GM18870 (cell line): ENCODE measurements around the gene COL20A1.
"Not testable (repeated sequence)": the region's sequence is repeated elsewhere in the genome, so short reads cannot be mapped to it uniquely, and the experiment has no call there.

Experiments
- ATAC-seq: cut with Tn5 transposase; IDR thresholded peaks from one replicate; pipeline ENCODE4 v1.9.1; 2021; ENCODE audit warnings: moderate library complexity; ENCODE audit not compliant: unreplicated experiment

The COL20A1 gene

GRCh38 chr20:63370618-63371187 lies 77.7 kb downstream of the COL20A1 start:
- ATAC-seq: no peak

- ATAC-seq: no peak
Measured at GRCh38 chr20:63371291-63371865, 78.4 kb downstream of the COL20A1 start.

GRCh38 chr20:63372971-63373885 lies 80.2 kb downstream of the COL20A1 start:
- ATAC-seq: no peak

- no peak for ATAC-seq
Measured at GRCh38 chr20:63373996-63374395, 81.0 kb downstream of the COL20A1 start.

GRCh38 chr20:63374504-63374903 lies 81.5 kb downstream of the COL20A1 start:
- ATAC-seq: no peak

- no peak for ATAC-seq
Measured at GRCh38 chr20:63375438-63375837, 82.5 kb downstream of the COL20A1 start.

GRCh38 chr20:63376283-63377250 lies 83.6 kb downstream of the COL20A1 start:
- ATAC-seq: no peak

GRCh38 chr20:63377256-63377941 lies 84.4 kb downstream of the COL20A1 start:
- ATAC-seq: no peak

- no peak for ATAC-seq
Measured at GRCh38 chr20:63377951-63378381, 85.0 kb downstream of the COL20A1 start.

- no peak for ATAC-seq
Measured at GRCh38 chr20:63378626-63379025, 85.6 kb downstream of the COL20A1 start.

GRCh38 chr20:63379296-63379695 lies 86.3 kb downstream of the COL20A1 start:
- ATAC-seq: no peak

GRCh38 chr20:63379872-63380271 lies 86.9 kb downstream of the COL20A1 start:
- ATAC-seq: not testable (repeated sequence)

- ATAC-seq: no peak
Measured at GRCh38 chr20:63380346-63380870, 87.4 kb downstream of the COL20A1 start.

- ATAC-seq: no peak
Measured at GRCh38 chr20:63381781-63382431, 88.9 kb downstream of the COL20A1 start.

- no peak for ATAC-seq
Measured at GRCh38 chr20:63382551-63383300, 89.7 kb downstream of the COL20A1 start.

- ATAC-seq: no peak
Measured at GRCh38 chr20:63383556-63383955, 90.6 kb downstream of the COL20A1 start.

- ATAC-seq: no peak
Measured at GRCh38 chr20:63384336-63384735, 91.3 kb downstream of the COL20A1 start.
